PC-3 (cell line): ENCODE measurements around the gene ACSL4. TPM values are rescaled to one million over a fixed set of nuclear protein-coding genes. Genes with fewer than 3 reads are reported as not detected.

Experiments used
- ATAC-seq: fragments of 200-7000 bp; cut with Tn5 transposase; 2 replicates; pipeline ENCODE4 v1.9.1; 2020; ENCODE audit warnings: mild to moderate bottlenecking, moderate library complexity
- BruUV-seq: library from RNA; stranded (reverse); fragments of 400-500 nt; replicated peaks from 2 replicates; lab custom pipeline; 2021; lab: Mats Ljungman, UMichigan
- CTCF ChIA-PET: fragments of 300-600 bp; sonication (Branson Sonifier 250); formaldehyde crosslinking; loops from one replicate; lab custom pipeline; 2022; ENCODE audit warnings: antibody characterized with exemption; lab: Charles Lee
- POLR2A ChIA-PET: fragments of 300-600 bp; sonication (Branson Sonifier 250); formaldehyde crosslinking; loops from one replicate; lab custom pipeline; 2022; ENCODE audit warnings: antibody characterized with exemption; ENCODE audit not compliant: unreplicated experiment; lab: Charles Lee
- DNase-seq: peaks from one replicate; pipeline ENCODE4 v3.0.0-alpha.2; 2015
- H2AFZ ChIP-seq: fragments of 300-600 bp; sonication (generic); 2 replicates; pipeline ENCODE4 v1.6.0; 2016; ENCODE audit warnings: antibody characterized with exemption, low read length
- H3F3A ChIP-seq: fragments of 300-600 bp; sonication (generic); one replicate; pipeline ENCODE4 v1.6.0; 2017; ENCODE audit warnings: antibody characterized with exemption, low read length, control low read depth, mild to moderate bottlenecking; ENCODE audit not compliant: unreplicated experiment
- H3K27ac ChIP-seq: fragments of 300-600 bp; sonication (generic); 2 replicates; pipeline ENCODE4 v1.5.1; 2016; ENCODE audit warnings: mild to moderate bottlenecking, low read length
- H3K27me3 ChIP-seq: fragments of 300-600 bp; sonication (generic); 2 replicates; pipeline ENCODE4 v1.6.1; 2016; ENCODE audit warnings: low read length, mixed read lengths
- H3K36me3 ChIP-seq: fragments of 300-600 bp; sonication (generic); 2 replicates; pipeline ENCODE4 v1.6.1; 2016; ENCODE audit warnings: low read depth, mixed run types, low read length, mixed read lengths
- H3K4me1 ChIP-seq: fragments of 300-600 bp; sonication (generic); 2 replicates; pipeline ENCODE4 v1.5.1; 2016; ENCODE audit warnings: low read length; ENCODE audit not compliant: insufficient read depth
- H3K4me2 ChIP-seq: fragments of 300-600 bp; sonication (generic); 2 replicates; pipeline ENCODE4 v1.6.0; 2016; ENCODE audit warnings: low read length
- H3K4me3 ChIP-seq: fragments of 300-600 bp; sonication (generic); 2 replicates; pipeline ENCODE4 v1.5.1; 2016; ENCODE audit warnings: mild to moderate bottlenecking, low read length, mixed read lengths
- H3K79me2 ChIP-seq: fragments of 300-600 bp; sonication (generic); 2 replicates; pipeline ENCODE4 v1.6.1; 2017; ENCODE audit warnings: low read length, mixed read lengths
- H3K9ac ChIP-seq: fragments of 300-600 bp; sonication (generic); 2 replicates; pipeline ENCODE4 v1.6.0; 2016; ENCODE audit warnings: mild to moderate bottlenecking, low read length
- H3K9me2 ChIP-seq: fragments of 300-600 bp; sonication (generic); replicated peaks from 2 replicates; pipeline ENCODE4 v1.6.1; 2016; ENCODE audit warnings: mixed run types, low read length, mixed read lengths
- H3K9me3 ChIP-seq: fragments of 300-600 bp; sonication (generic); 2 replicates; pipeline ENCODE4 v1.6.1; 2016; ENCODE audit warnings: low read length, mixed read lengths
- H4K20me1 ChIP-seq: fragments of 300-600 bp; sonication (generic); 2 replicates; pipeline ENCODE4 v1.6.1; 2016; ENCODE audit warnings: low read length, mixed read lengths
- EZH2 ChIP-seq: fragments of 300-600 bp; sonication (generic); IDR thresholded peaks from one replicate; pipeline ENCODE4 v1.6.1; 2017; ENCODE audit warnings: antibody characterized with exemption, mild to moderate bottlenecking, low read length; ENCODE audit not compliant: unreplicated experiment
- EZH2phosphoT487 ChIP-seq: fragments of 300-600 bp; sonication (generic); IDR thresholded peaks from 2 replicates; pipeline ENCODE4 v1.6.1; 2018; ENCODE audit warnings: mild to moderate bottlenecking, antibody characterized with exemption, low read length, borderline replicate concordance
- intact Hi-C: fragments of 100-400 bp; cut with micrococcal nuclease; formaldehyde crosslinking; loops from 2 replicates; pipeline ENCODE4 v1.9.0; 2023
- total RNA-seq: library from RNA; depleted of rRNA; stranded (reverse); fragments of >200 nt; gene quantifications from 2 replicates; pipeline ENCODE4 v1.2.3, GENCODE V29; 2014
- TF ChIP-seq, protein P1 (sequence below): fragments of 300-600 bp; sonication (generic); conservative IDR thresholded peaks from 2 replicates; pipeline ENCODE4 v1.5.1; 2017; ENCODE audit warnings: antibody characterized with exemption, low read depth, mild to moderate bottlenecking, low read length

Gene ACSL4
- total RNA-seq, 1 experiment from 2014 or later: 41.7 TPM

GRCh38 chrX:109740433-109740809 is 7.4 kb upstream of the ACSL4 start:
- H4K20me1 ChIP-seq: no peaks in the 10 kb centered on the region
- H3K9me3 ChIP-seq: no peaks in the 10 kb centered on the region
- H3K36me3 ChIP-seq: no peaks in the 10 kb centered on the region
- H3K4me1 ChIP-seq: peaks cover 16% of the 10 kb centered on the region; the same call in 1 of the 2 replicates
- DNase-seq: no peak
- H3K9ac ChIP-seq: no peak overlapping the region
- CTCF ChIA-PET: no interaction called here
- no peaks in the 10 kb centered on the region for H3K27me3 ChIP-seq
- POLR2A ChIA-PET: no interaction called here
- intact Hi-C loops: no loop called here
- no peaks in the 10 kb centered on the region for H3K9me2 ChIP-seq
- ATAC-seq: no peak
- no peaks in the 10 kb centered on the region for H3F3A ChIP-seq
- TF ChIP-seq EZH2phosphoT487: no peak
- TF ChIP-seq, protein P1, sequence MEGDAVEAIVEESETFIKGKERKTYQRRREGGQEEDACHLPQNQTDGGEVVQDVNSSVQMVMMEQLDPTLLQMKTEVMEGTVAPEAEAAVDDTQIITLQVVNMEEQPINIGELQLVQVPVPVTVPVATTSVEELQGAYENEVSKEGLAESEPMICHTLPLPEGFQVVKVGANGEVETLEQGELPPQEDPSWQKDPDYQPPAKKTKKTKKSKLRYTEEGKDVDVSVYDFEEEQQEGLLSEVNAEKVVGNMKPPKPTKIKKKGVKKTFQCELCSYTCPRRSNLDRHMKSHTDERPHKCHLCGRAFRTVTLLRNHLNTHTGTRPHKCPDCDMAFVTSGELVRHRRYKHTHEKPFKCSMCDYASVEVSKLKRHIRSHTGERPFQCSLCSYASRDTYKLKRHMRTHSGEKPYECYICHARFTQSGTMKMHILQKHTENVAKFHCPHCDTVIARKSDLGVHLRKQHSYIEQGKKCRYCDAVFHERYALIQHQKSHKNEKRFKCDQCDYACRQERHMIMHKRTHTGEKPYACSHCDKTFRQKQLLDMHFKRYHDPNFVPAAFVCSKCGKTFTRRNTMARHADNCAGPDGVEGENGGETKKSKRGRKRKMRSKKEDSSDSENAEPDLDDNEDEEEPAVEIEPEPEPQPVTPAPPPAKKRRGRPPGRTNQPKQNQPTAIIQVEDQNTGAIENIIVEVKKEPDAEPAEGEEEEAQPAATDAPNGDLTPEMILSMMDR: no peak
- TF ChIP-seq EZH2: no peak
- no peaks in the 10 kb centered on the region for H3K79me2 ChIP-seq
- no peak overlapping the region for H3K4me3 ChIP-seq
- H2AFZ ChIP-seq: no peak overlapping the region
- H3K4me2 ChIP-seq: no peak overlapping the region
- BruUV-seq: no TSS peak
- H3K27ac ChIP-seq: no peak overlapping the region

DNA sequence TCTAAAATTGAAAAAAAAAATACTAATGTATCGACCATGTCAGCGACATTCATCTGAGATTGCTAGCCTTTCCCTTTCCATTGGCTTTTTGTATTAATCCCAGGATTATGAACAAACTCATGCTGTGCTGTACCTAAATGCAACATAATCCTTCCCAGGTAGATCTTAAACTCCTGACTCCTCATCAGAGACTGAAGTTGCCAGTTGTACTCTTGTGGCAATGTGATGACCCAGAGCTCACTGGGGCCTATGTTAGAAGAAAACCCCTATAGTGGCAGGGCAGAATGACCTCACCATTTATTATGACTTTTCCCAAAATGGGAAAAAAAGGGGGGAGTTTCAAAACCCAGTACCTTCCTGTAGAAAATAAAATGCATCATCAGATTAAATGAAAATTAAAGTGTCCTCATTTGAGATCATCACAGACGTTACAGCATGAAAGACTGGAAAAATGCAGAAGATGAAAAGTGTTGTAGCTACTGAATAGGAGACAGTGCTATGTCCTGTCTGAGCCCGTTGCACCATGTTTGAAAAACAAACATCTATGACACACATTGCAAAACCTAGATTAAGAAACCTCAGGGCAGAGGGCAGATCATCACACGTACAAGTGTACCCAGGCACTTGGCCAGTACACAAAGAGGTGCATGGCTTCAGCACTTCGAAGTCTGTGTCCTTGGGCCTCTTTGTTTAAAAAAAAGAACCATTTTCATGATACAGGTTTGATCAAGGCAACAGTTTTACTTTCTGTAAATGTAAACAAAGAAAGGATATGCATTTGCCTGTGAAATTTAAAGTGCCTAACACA is 6.8 kb upstream of the ACSL4 start:
- Histone ChIP-seq H3K4me2 (no peak overlapping the region), H3K4me1 (peaks cover 16% of the 10 kb centered on the region; the same call in 1 of the 2 replicates)
- POLR2A ChIA-PET: no interaction called here

DNA sequence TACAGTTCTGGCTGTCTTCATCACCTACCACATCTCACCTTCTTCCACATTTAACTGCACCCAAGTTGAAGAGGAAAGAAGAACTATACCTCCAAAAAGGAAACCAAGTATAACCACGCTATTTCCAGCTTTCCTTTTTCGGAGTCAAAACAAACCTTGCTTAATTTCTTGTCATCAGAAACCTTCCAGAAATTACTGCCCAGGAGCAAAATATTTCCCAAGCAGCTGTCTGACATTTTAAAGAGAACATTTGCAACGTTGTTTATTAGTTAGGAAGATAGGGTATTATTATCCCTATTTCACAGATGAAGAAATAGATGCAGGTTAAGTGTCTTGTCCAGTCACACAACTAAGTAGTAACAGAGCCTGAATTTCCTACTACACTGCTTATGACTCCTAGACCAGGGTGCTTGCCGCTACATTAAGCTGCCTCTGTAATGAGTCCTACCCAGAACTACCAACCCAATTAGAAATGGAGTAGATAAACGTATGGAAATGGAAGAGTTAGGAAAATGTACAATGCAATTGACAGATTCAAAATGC is 2.2 kb upstream of the ACSL4 start:
- ChIA-PET CTCF (no interaction called here), POLR2A (no interaction called here)
- no peaks in the 10 kb centered on the region for H3K36me3 ChIP-seq
- H4K20me1 ChIP-seq: no peaks in the 10 kb centered on the region
- no peaks in the 10 kb centered on the region for H3F3A ChIP-seq
- H3K4me1 ChIP-seq: peaks cover 24% of the 10 kb centered on the region
- DNase-seq (no peak), ATAC-seq (no peak)
- H3K27ac ChIP-seq: no peak overlapping the region
- H3K9me2 ChIP-seq: no peaks in the 10 kb centered on the region
- no peak overlapping the region for H2AFZ ChIP-seq
- H3K9me3 ChIP-seq: no peaks in the 10 kb centered on the region
- H3K4me3 ChIP-seq: no peak overlapping the region
- no TSS peak for BruUV-seq
- no peaks in the 10 kb centered on the region for H3K27me3 ChIP-seq
- H3K79me2 ChIP-seq: peaks cover 27% of the 10 kb centered on the region
- intact Hi-C loops: no loop called here
- no peak overlapping the region for H3K4me2 ChIP-seq
- H3K9ac ChIP-seq: no peak overlapping the region
- TF ChIP-seq EZH2phosphoT487: no peak

More for the DNA sequence above, 6.8 kb upstream of the ACSL4 start:
- no peak overlapping the region for H3K27ac ChIP-seq
- H3K79me2 ChIP-seq: no peaks in the 10 kb centered on the region
- no peak for TF ChIP-seq EZH2phosphoT487
- CTCF ChIA-PET: no interaction called here
- intact Hi-C loops: no loop called here
- no peak overlapping the region for H3K4me3 ChIP-seq
- no peaks in the 10 kb centered on the region for H4K20me1 ChIP-seq
- H3K36me3 ChIP-seq: no peaks in the 10 kb centered on the region
- BruUV-seq: no TSS peak
- no peaks in the 10 kb centered on the region for H3K9me3 ChIP-seq
- no peak overlapping the region for H3K9ac ChIP-seq
- no peak overlapping the region for H2AFZ ChIP-seq
- no peaks in the 10 kb centered on the region for H3K27me3 ChIP-seq
- no peaks in the 10 kb centered on the region for H3F3A ChIP-seq
- ATAC-seq: peak; percentile 59
- peak; percentile 60 for DNase-seq
- no peaks in the 10 kb centered on the region for H3K9me2 ChIP-seq
